H9 (cell line): ENCODE data around the gene TECTA. TPM values are rescaled to one million over a fixed set of nuclear protein-coding genes. Genes with fewer than 3 reads are reported as not detected.

Experiments used
- DNase-seq: peaks from one replicate; pipeline ENCODE4 v3.0.0-alpha.2; 2017
- H2AFZ ChIP-seq: one replicate; pipeline ENCODE4 v1.6.1; 2013; ENCODE audit warnings: mild to moderate bottlenecking, low read length, control low read depth, moderate library complexity
- H2AK5ac ChIP-seq: 2 replicates; pipeline ENCODE4 v1.6.1; 2013; ENCODE audit warnings: low read length, control low read depth, mixed read lengths; ENCODE audit not compliant: insufficient read length
- H2BK120ac ChIP-seq: one replicate; pipeline ENCODE4 v1.6.1; 2013; ENCODE audit warnings: low read depth, mild to moderate bottlenecking, low read length, control low read depth, inconsistent platforms; ENCODE audit not compliant: poor library complexity, severe bottlenecking
- H2BK12ac ChIP-seq: 2 replicates; pipeline ENCODE4 v1.6.1; 2013; ENCODE audit warnings: low read length, control low read depth, mixed read lengths, low read depth; ENCODE audit not compliant: insufficient read length
- H2BK15ac ChIP-seq: 2 replicates; pipeline ENCODE4 v1.6.1; 2013; ENCODE audit warnings: low read depth, low read length, control low read depth
- H2BK20ac ChIP-seq: one replicate; pipeline ENCODE4 v1.6.1; 2013; ENCODE audit warnings: low read depth, mild to moderate bottlenecking, low read length, control low read depth, inconsistent platforms; ENCODE audit not compliant: poor library complexity, severe bottlenecking
- H2BK5ac ChIP-seq: 2 replicates; pipeline ENCODE4 v1.6.1; 2013; ENCODE audit warnings: low read length, control low read depth, mixed read lengths; ENCODE audit not compliant: insufficient read length
- H3K14ac ChIP-seq: 2 replicates; pipeline ENCODE4 v1.6.1; 2013; ENCODE audit warnings: low read length, control low read depth; ENCODE audit not compliant: insufficient read depth
- H3K18ac ChIP-seq: 2 replicates; pipeline ENCODE4 v1.6.1; 2013; ENCODE audit warnings: low read depth, mild to moderate bottlenecking, mixed read lengths, low read length, control low read depth; ENCODE audit not compliant: insufficient read length
- H3K23ac ChIP-seq: 2 replicates; pipeline ENCODE4 v1.6.1; 2013; ENCODE audit warnings: low read length, control low read depth, mixed read lengths, low read depth; ENCODE audit not compliant: insufficient read length
- H3K23me2 ChIP-seq: 2 replicates; pipeline ENCODE4 v1.6.1; 2013; ENCODE audit warnings: low read depth, mild to moderate bottlenecking, mixed read lengths, low read length, control low read depth; ENCODE audit not compliant: insufficient read length, poor library complexity, severe bottlenecking
- H3K27ac ChIP-seq: 2 replicates; pipeline ENCODE4 v1.5.1; 2013; ENCODE audit warnings: low read length, control low read depth, mixed read lengths, low read depth; ENCODE audit not compliant: insufficient read length
- H3K27me3 ChIP-seq: 2 replicates; pipeline ENCODE4 v1.6.1; 2013; ENCODE audit warnings: low read length, control low read depth, inconsistent platforms; ENCODE audit not compliant: insufficient read depth
- H3K4ac ChIP-seq: 2 replicates; pipeline ENCODE4 v1.6.1; 2013; ENCODE audit warnings: low read depth, mild to moderate bottlenecking, control low read depth, inconsistent platforms, low read length, moderate library complexity
- H3K4me1 ChIP-seq: 2 replicates; pipeline ENCODE4 v1.6.1; 2013; ENCODE audit warnings: low read length, control low read depth, inconsistent platforms; ENCODE audit not compliant: insufficient read depth
- H3K4me2 ChIP-seq: 2 replicates; pipeline ENCODE4 v1.6.1; 2013; ENCODE audit warnings: low read length, control low read depth, mixed read lengths; ENCODE audit not compliant: insufficient read length, insufficient read depth
- H3K56ac ChIP-seq: 2 replicates; pipeline ENCODE4 v1.6.1; 2013; ENCODE audit warnings: low read depth, mild to moderate bottlenecking, mixed read lengths, low read length, control low read depth; ENCODE audit not compliant: insufficient read length
- H3K79me1 ChIP-seq: 2 replicates; pipeline ENCODE4 v1.6.1; 2013; ENCODE audit warnings: low read depth, mild to moderate bottlenecking, moderate library complexity, low read length, control low read depth, inconsistent platforms; ENCODE audit not compliant: insufficient read depth, poor library complexity, severe bottlenecking
- H3K79me2 ChIP-seq: 2 replicates; pipeline ENCODE4 v1.6.1; 2013; ENCODE audit warnings: low read length, control low read depth, inconsistent platforms; ENCODE audit not compliant: insufficient read depth
- H3K9ac ChIP-seq: 2 replicates; pipeline ENCODE4 v1.6.1; 2013; ENCODE audit warnings: low read length, control low read depth, mixed read lengths; ENCODE audit not compliant: insufficient read length; ENCODE audit errors: extremely low read depth
- H3K9me3 ChIP-seq: one replicate; pipeline ENCODE4 v1.6.1; 2013; ENCODE audit warnings: low read depth, low read length, inconsistent platforms; ENCODE audit not compliant: control insufficient read depth
- H3T11ph ChIP-seq: one replicate; pipeline ENCODE4 v1.6.1; 2013; ENCODE audit warnings: mild to moderate bottlenecking, low read length, control low read depth, inconsistent platforms
- H4K20me1 ChIP-seq: one replicate; pipeline ENCODE4 v1.6.1; 2013; ENCODE audit not compliant: control insufficient read depth, insufficient read length, insufficient read depth
- H4K5ac ChIP-seq: 2 replicates; pipeline ENCODE4 v1.6.1; 2013; ENCODE audit warnings: low read depth, mild to moderate bottlenecking, mixed read lengths, low read length, control low read depth; ENCODE audit not compliant: insufficient read length
- H4K8ac ChIP-seq: replicated peaks from 2 replicates; pipeline ENCODE4 v1.6.1; 2013; ENCODE audit warnings: low read length, control low read depth, mixed read lengths, low read depth; ENCODE audit not compliant: insufficient read length
- H4K91ac ChIP-seq: 2 replicates; pipeline ENCODE4 v1.6.1; 2013; ENCODE audit warnings: low read depth, mild to moderate bottlenecking, moderate library complexity, mixed read lengths, low read length, control low read depth; ENCODE audit not compliant: insufficient read length
- H3K27ac Mint-ChIP-seq, 3 experiments: 2 replicates in 2 of 3; 3 replicates in 1 of 3; pipeline ENCODE4 v1.8.0; 2020 to 2021; ENCODE audit warnings: mixed read lengths in 3 of 3, mild to moderate bottlenecking in 1 of 3, moderate library complexity in 1 of 3
- H3K27me3 Mint-ChIP-seq: 2 replicates; pipeline ENCODE4 v1.8.0; 2021; ENCODE audit warnings: low read depth, mild to moderate bottlenecking, moderate library complexity, mixed read lengths
- H3K36me3 Mint-ChIP-seq, 3 experiments: 2 replicates in 2 of 3; 3 replicates in 1 of 3; pipeline ENCODE4 v1.8.0; 2020 to 2021; ENCODE audit warnings: low read depth in 3 of 3, mixed read lengths in 3 of 3; ENCODE audit not compliant: insufficient read depth in 1 of 3
- H3K4me1 Mint-ChIP-seq, 2 experiments: 2 replicates each; pipeline ENCODE4 v1.8.0; 2020; ENCODE audit warnings: mixed read lengths in 2 of 2
- H3K4me3 Mint-ChIP-seq, 2 experiments: 2 replicates in 1 of 2; 3 replicates in 1 of 2; pipeline ENCODE4 v1.8.0; 2020 to 2021; ENCODE audit warnings: mild to moderate bottlenecking in 2 of 2, mixed read lengths in 2 of 2, moderate library complexity in 1 of 2
- H3K9me3 Mint-ChIP-seq, 2 experiments: 2 replicates in 1 of 2; 3 replicates in 1 of 2; pipeline ENCODE4 v1.8.0; 2020; ENCODE audit warnings: mild to moderate bottlenecking in 2 of 2, mixed read lengths in 2 of 2, moderate library complexity in 1 of 2
- WGBS: extraction: QIAGEN DNeasy Blood & Tissue Kit; methylation state at CpG from one replicate; pipeline ENCODE4 v1.1.7; 2013; ENCODE audit warnings: missing lambda C conversion rate, low lambda C conversion rate, mixed read lengths; ENCODE audit not compliant: insufficient read length; ENCODE audit errors: extremely low coverage; 5-methylcytosine and 5-hydroxymethylcytosine counted together
- total RNA-seq: library from RNA; stranded (reverse); gene quantifications from 2 replicates; pipeline ENCODE4 v1.2.1, GENCODE V29; 2021
- TF ChIP-seq, protein P1 (sequence below): fragments of 200-600 bp; sonication (generic); conservative IDR thresholded peaks from 3 replicates; pipeline ENCODE4 v1.8.0; 2021; ENCODE audit warnings: antibody characterized with exemption, mild to moderate bottlenecking

Gene TECTA
- total RNA-seq, 1 experiment from 2014 or later, result 0.66 TPM

DNA sequence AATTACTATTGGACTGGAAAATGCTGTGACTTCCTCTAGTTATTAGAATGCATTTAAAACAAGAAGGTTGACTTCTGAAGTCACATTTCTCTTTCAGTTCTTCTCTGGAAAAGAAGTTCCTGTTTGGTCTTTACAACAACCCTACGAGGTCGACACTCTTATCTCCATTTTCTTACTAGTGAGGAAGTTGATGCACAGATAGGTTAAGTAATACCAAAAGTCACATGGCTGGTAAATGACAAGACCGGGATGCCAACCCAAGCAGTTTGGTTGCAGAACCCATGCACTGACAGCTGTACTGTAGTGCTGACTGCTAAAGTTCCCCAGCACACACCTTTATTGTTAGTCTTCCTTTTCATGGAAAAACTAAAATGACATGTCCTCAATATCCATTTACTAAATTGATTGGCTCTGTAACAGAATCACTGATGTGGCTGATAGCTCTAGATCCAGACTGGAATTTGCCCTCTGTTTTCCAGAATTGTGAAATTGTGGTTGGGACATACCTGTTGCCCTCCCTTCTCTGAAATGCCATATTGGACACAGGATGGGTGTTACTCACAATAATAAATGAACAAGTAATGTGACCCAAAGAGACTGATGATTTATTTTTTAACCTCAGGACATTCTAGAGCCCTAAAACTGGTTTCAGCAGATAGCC is 9.4 kb upstream of the TECTA start:
- Histone ChIP-seq H3K14ac (no peak overlapping the region), H2BK15ac (no peak overlapping the region), H3K9ac (no peak overlapping the region), H3T11ph (no peak overlapping the region), H3K79me1 (no peaks in the 10 kb centered on the region), H3K79me2 (no peaks in the 10 kb centered on the region), H4K5ac (no peak overlapping the region), H2BK120ac (no peak overlapping the region), H4K91ac (no peak overlapping the region), H4K20me1 (no peaks in the 10 kb centered on the region), H4K8ac (no peak overlapping the region), H3K4ac (no peak overlapping the region), H2BK12ac (no peak overlapping the region), H2BK5ac (no peak overlapping the region), H3K23me2 (no peaks in the 10 kb centered on the region), H2AFZ (no peak overlapping the region), H3K9me3 (no peaks in the 10 kb centered on the region), H3K4me1 (no peaks in the 10 kb centered on the region), H3K27ac (no peak overlapping the region), H3K4me2 (no peak overlapping the region), H2BK20ac (no peak overlapping the region), H2AK5ac (no peak overlapping the region), H3K18ac (no peak overlapping the region), H3K27me3 (no peaks in the 10 kb centered on the region), H3K56ac (no peak overlapping the region), H3K23ac (no peak overlapping the region)
- Mint-ChIP-seq H3K27ac (no peak overlapping the region; a peak in 1 of 7 replicates), H3K36me3 (peaks cover 6 to 17% (median 15%) of the 10 kb centered on the region in 3 experiments; a peak in 6 of 7 replicates), H3K4me3 (no peak overlapping the region), H3K9me3 (no peaks in the 10 kb centered on the region), H3K27me3 (no peaks in the 10 kb centered on the region), H3K4me1 (no peaks in the 10 kb centered on the region)
- TF ChIP-seq, protein P1, sequence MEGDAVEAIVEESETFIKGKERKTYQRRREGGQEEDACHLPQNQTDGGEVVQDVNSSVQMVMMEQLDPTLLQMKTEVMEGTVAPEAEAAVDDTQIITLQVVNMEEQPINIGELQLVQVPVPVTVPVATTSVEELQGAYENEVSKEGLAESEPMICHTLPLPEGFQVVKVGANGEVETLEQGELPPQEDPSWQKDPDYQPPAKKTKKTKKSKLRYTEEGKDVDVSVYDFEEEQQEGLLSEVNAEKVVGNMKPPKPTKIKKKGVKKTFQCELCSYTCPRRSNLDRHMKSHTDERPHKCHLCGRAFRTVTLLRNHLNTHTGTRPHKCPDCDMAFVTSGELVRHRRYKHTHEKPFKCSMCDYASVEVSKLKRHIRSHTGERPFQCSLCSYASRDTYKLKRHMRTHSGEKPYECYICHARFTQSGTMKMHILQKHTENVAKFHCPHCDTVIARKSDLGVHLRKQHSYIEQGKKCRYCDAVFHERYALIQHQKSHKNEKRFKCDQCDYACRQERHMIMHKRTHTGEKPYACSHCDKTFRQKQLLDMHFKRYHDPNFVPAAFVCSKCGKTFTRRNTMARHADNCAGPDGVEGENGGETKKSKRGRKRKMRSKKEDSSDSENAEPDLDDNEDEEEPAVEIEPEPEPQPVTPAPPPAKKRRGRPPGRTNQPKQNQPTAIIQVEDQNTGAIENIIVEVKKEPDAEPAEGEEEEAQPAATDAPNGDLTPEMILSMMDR, result no peak
- no peak for DNase-seq
- no CpG with 5 or more reads among the region's 3 CpGs for WGBS
